A549 treated with AZD2906 at 1 μM for 4 hours (cell line): ENCODE results near the gene CIAPIN1. TPM values are rescaled to one million over a fixed set of nuclear protein-coding genes. Genes with fewer than 3 reads are reported as not detected.

ENCODE experiments used
- total RNA-seq: library from RNA; stranded (reverse); fragments of 200-300 nt; extraction: Qiagen RNA extraction; gene quantifications from 5 replicates; pipeline ENCODE4 v1.2.3, GENCODE V29; 2022

CIAPIN1 gene
- total RNA-seq = 70.7 to 96.2 TPM (median 72.4 TPM) in 5 replicates

GRCh38 chr16:57447186-57447962, at the start of gene CIAPIN1, which contains the start of gene COQ9:
Gene CIAPIN1, minus strand, starts transcription at chr16:57447385. Its CDS starts 6,457 bp downstream, at chr16:57440928.
Gene COQ9, plus strand, starts transcription at chr16:57447479. Its CDS starts 27 bp downstream, at chr16:57447506.

GRCh38 chr16:57485916-57486857, 39.0 kb upstream of the CIAPIN1 start, which contains the start of gene DOK4:
Gene DOK4, minus strand, starts transcription at chr16:57486493. Its CDS starts 6,986 bp downstream, at chr16:57479507.

GRCh38 chr16:57462209-57462977, 15.2 kb upstream of the CIAPIN1 start, which contains the start of gene POLR2C:
Gene POLR2C, plus strand, starts transcription at chr16:57462679. Its CDS starts 46 bp downstream, at chr16:57462725.

GRCh38 chr16:57403965-57404817, 43.0 kb downstream of the CIAPIN1 start, which contains the start of gene CCL17:
Gene CCL17, plus strand, starts transcription at chr16:57404767. Its CDS starts 9,166 bp downstream, at chr16:57413933.

Other genes starting within 250 kb of the CIAPIN1 start
- gene ARL2BP, start 202.1 kb downstream of the CIAPIN1 start, total RNA-seq = 76.6 to 82.0 TPM (median 78.7 TPM) in 5 replicates
- gene PLLP, start 162.7 kb downstream of the CIAPIN1 start, total RNA-seq = 1.4 to 1.7 TPM (median 1.6 TPM) in 5 replicates
- 0.05 to 0.07 TPM (median 0.05 TPM) in 4 of 5 replicates, not detected in the other for gene CCL22, start 88.6 kb downstream of the CIAPIN1 start, total RNA-seq
- 0.06 to 0.11 TPM (median 0.08 TPM) in 5 replicates for gene CX3CL1, start 74.9 kb downstream of the CIAPIN1 start, total RNA-seq
- gene CCL17, start 42.6 kb downstream of the CIAPIN1 start, total RNA-seq = not detected in 5 replicates
- 40.3 to 51.4 TPM (median 49.7 TPM) in 5 replicates for gene COQ9, start 94 bp upstream of the CIAPIN1 start, total RNA-seq
- gene POLR2C, start 15.3 kb upstream of the CIAPIN1 start, total RNA-seq = 105 to 193 TPM (median 108 TPM) in 5 replicates
- gene DOK4, start 39.1 kb upstream of the CIAPIN1 start, total RNA-seq = 29.0 to 38.7 TPM (median 36.9 TPM) in 5 replicates
- gene CCDC102A, start 89.2 kb upstream of the CIAPIN1 start, total RNA-seq = 5.9 to 9.3 TPM (median 8.4 TPM) in 5 replicates
- 0.03 to 0.07 TPM (median 0.06 TPM) in 5 replicates for gene ADGRG5, start 95.3 kb upstream of the CIAPIN1 start, total RNA-seq
- gene ADGRG1, start 181.2 kb upstream of the CIAPIN1 start, total RNA-seq = 148 to 205 TPM (median 174 TPM) in 5 replicates
- gene ADGRG3, start 220.9 kb upstream of the CIAPIN1 start, total RNA-seq = 0.44 to 0.69 TPM (median 0.66 TPM) in 5 replicates
- 0.07 to 0.21 TPM (median 0.08 TPM) in 4 of 5 replicates, not detected in the other for gene DRC7, start 247.4 kb upstream of the CIAPIN1 start, total RNA-seq